IPS-18c (cell line): ENCODE measurements around the gene LRCH4.

ENCODE experiments used
- H3K4me3 ChIP-seq: 2 replicates; pipeline ENCODE4 v1.7.0; 2013; ENCODE audit warnings: low read depth, mild to moderate bottlenecking, low read length, moderate library complexity; ENCODE audit not compliant: insufficient read depth
- H3K9me3 ChIP-seq: one replicate; pipeline ENCODE4 v1.6.1; 2013; ENCODE audit warnings: mild to moderate bottlenecking, low read length, moderate library complexity; ENCODE audit not compliant: control insufficient read depth, insufficient read depth

The LRCH4 gene

DNA sequence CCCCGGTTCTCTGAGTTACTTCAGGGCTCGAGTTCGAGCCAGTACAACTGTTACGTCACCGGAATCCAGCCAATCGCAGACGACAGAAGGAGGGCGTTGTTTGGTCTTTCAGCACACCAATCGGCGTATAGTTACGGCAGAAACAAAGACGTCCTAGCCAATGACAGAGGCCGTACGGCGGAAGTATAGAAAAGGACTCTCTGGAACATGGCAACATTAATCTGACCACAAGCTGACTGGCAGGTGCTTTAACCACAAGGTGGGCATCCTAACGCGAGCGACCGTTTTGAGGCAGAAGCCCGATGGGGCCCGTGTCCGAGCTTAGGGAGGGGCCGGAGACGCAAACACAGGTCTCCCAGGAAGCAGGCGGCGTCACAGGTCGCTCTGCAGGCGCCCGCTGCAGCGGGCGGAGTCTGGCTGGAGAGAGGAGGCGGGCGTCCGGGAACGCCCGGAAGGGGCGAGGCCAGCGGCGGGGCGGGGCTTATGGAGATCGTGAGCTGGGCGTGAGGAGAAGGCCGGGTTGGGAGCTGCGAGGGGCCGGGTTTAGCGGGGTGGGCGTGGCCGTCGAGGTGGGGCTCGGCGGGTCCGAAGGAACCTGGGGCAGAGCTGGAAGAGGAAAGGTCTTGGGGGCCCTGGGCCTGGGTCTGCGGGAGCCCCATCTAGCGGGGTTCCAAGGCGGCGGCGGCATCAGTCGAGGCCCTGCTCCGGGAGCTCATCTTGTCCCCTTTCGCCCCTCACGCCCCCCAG is 26.2 kb upstream of the LRCH4 start, which contains the start of gene MOSPD3:
MOSPD3 (plus strand) TSS at position 558 of the 747 bp plus-strand sequence. CDS start 252 bp downstream, outside the sequence.
- Histone ChIP-seq H3K9me3 (no peaks in the 10 kb centered on the region), H3K4me3 (peak within 1 kb of the TSS; percentile 93)

GRCh38 chr7:100609958-100610357 is 24.0 kb upstream of the LRCH4 start:
- Histone ChIP-seq H3K4me3 (no peak overlapping the region), H3K9me3 (no peaks in the 10 kb centered on the region)

DNA sequence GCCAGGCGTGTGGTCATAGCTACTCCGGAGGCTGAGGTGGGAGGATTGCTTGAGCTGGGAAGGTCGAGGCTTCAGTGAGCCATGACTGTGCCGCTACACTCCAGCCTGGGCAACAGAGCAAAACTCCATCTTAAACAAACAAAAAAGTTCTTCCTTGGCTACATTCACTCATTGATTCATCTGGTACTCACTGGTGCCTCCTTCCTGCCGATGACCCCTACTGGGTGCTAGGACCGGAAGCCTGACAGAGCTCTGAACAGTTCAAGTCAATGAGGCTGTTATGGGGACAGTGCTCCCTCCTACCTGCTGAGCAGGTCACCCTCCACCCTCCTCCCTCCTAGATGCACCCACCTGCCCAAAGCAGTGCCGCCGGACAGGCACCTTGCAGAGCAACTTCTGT is 21.2 kb upstream of the LRCH4 start:
- Histone ChIP-seq H3K4me3 (no peak overlapping the region), H3K9me3 (no peaks in the 10 kb centered on the region)

DNA sequence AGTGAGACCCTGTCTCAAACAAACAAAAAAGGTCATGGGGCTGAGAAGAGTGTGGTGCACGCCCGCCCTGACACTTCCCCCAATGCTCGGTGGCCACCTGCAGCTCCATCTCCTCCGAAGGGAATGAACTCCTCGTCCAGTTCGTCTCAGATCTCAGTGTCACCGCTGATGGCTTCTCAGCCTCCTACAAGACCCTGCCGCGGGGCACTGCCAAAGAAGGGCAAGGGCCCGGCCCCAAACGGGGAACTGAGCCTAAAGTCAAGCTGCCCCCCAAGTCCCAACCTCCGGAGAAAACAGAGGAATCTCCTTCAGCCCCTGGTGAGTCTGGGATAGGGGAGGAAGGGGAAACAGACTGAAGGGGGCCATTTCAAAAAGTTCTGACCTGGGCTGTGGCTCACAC is 20.4 kb upstream of the LRCH4 start:
- Histone ChIP-seq H3K9me3 (no peaks in the 10 kb centered on the region), H3K4me3 (no peak overlapping the region)

GRCh38 chr7:100604976-100605911 is 19.3 kb upstream of the LRCH4 start:
- H3K9me3 ChIP-seq: no peaks in the 10 kb centered on the region
- peak overlapping the region; percentile 68 for H3K4me3 ChIP-seq

GRCh38 chr7:100604028-100604975 is 18.4 kb upstream of the LRCH4 start:
- peak overlapping the region; percentile 68 for H3K4me3 ChIP-seq
- H3K9me3 ChIP-seq: no peaks in the 10 kb centered on the region

GRCh38 chr7:100603726-100604027 is 17.7 kb upstream of the LRCH4 start:
- H3K4me3 ChIP-seq: peak overlapping the region; percentile 63
- H3K9me3 ChIP-seq: no peaks in the 10 kb centered on the region

DNA sequence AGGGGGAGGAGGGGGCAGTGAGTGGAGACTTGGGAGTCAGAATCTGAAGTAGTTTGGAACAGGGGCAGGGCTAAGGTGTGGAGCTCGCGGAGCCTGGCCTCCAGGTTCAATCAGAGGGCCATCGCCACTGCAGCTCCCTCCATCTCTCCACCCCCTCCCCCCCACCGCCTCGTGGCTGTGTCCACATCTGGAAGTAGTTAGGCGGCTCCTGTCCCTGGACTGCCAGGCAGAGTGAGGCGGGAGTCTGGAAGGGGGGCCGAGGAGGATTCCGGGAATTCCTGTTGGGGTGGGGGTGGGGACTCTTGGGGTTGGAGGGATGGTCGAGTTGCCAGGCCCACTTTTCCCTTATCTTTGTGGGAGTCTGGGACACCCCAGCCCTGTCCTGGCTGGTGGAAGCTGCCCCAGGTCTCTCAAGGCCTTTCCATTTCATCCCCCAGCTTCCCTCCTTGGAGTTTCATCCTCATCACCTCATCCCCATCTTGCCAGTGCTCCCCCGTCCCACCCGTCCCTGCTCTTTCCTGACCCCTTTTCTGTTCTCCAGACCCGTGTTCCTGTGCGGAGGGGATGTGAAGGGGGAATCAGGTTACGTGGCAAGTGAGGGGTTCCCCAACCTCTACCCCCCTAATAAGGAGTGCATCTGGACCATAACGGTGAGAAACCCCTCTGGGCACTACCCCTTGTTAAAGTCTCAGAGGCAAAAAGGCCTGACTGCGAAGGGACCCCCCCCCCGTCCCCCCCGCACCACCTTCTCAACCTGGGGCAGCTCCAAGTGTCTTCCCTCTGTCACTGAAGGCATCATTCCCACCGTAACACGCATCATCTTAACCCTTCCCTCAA is 17.2 kb upstream of the LRCH4 start:
- no peaks in the 10 kb centered on the region for H3K9me3 ChIP-seq
- H3K4me3 ChIP-seq: peak overlapping the region; percentile 63

DNA sequence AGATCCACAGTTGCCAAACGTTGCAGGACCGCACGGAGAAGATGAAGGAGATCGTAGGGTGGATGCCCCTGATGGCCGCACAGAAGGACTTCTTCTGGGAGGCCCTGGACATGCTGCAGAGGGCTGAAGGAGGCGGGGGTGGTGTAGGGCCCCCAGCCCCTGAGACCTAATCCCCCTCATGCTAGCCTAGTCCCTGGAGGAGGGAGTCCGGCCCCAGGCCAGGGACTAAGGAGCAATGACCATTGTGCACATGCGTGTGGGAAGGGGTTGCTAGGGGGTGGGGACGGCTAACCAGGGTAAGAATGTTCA is 14.8 kb upstream of the LRCH4 start:
- H3K4me3 ChIP-seq: no peak overlapping the region; the same call in 1 of the 2 replicates
- H3K9me3 ChIP-seq: no peaks in the 10 kb centered on the region

DNA sequence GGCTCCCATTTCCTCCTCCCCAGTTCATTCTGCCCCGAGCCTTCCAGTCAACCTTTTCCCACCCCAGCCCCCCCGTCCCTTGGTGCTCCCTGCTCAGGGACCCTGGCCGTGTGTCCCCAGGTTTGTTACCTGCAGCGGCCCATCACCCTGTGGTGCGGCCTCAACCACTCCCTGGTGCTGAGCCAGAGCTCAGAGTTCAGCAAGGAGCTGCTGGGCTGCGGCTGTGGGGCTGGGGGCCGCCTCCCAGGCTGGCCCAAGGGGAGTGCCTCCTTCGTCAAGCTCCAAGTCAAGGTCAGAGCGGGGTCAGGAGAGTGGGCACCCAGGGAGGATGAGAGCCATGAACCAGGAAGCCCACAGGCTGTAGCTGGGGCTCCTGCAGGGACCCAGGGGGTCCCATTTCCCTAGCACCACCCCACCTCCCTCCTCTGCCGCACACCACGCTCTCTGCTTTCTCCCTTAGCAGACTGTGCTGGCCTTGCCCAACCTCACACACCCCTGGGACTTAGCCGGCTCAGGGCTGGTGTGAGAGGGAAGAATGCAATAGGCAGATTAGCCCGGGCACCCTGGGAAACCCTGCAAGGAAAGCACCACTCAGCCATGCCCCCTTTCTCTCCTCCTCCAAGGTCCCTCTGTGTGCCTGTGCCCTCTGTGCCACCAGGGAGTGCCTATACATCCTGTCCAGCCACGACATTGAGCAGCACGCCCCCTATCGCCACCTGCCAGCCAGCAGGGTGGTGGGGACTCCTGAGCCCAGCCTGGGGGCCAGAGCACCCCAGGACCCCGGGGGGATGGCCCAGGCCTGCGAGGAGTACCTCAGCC is 14.2 kb upstream of the LRCH4 start:
- Histone ChIP-seq H3K4me3 (no peak overlapping the region; the same call in 1 of the 2 replicates), H3K9me3 (no peaks in the 10 kb centered on the region)

- no peak overlapping the region for H3K4me3 ChIP-seq
- H3K9me3 ChIP-seq: no peaks in the 10 kb centered on the region
These were observed 12.5 kb upstream of the LRCH4 start for GRCh38 chr7:100598425-100598824.

DNA sequence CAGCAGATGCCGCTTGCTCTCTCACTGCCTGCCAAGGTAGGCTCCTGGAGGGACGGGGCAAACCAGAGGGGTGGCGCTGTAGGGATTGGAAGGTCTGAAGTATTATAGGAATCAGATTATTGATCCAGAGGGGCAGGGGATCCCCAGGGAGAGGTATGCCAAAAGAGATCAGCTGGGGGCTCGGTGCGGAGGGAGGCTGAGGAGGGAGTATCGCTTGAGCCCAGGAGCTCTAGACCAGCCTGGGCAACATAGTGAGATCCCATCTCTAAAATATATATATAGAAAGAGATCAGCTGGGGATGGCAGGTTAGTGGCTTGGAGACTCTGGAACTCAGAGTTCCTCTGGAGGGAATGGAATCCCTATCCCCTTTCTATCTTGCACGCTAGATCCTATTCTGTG is 9.3 kb upstream of the LRCH4 start:
- Histone ChIP-seq H3K4me3 (no peak overlapping the region), H3K9me3 (no peaks in the 10 kb centered on the region)

- Histone ChIP-seq H3K9me3 (no peaks in the 10 kb centered on the region), H3K4me3 (no peak overlapping the region)
These were observed 5.7 kb upstream of the LRCH4 start for GRCh38 chr7:100591596-100591995.

DNA sequence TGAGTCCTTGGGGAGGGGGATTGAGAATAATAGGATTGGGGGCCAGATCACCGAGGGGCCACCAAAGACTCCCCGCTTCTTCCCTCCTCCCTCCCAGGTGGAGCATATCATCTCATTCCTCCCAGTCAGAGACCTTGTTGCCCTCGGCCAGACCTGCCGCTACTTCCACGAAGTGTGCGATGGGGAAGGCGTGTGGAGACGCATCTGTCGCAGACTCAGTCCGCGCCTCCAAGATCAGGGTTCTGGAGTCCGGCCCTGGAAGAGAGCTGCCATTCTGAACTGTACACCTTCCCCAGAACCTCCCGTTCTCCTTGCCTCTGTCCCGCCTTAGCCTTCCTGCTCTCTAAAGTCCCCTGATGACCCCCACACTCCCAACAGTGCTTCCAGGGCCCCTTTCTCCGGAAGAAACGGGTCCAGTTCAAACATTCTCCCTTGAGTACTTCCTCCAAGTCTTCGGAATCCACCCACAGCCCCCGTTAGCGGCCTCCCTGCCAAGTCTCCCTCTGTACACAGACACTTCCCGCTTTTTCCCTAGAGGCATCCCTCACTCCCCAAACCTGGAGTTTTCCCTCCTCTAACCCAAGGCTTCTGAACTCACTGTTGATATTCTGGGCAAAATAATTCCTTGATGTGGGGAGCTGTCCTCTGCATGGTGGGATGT is 4.3 kb upstream of the LRCH4 start:
- no peak overlapping the region; the same call in 1 of the 2 replicates for H3K4me3 ChIP-seq
- H3K9me3 ChIP-seq: no peaks in the 10 kb centered on the region

DNA sequence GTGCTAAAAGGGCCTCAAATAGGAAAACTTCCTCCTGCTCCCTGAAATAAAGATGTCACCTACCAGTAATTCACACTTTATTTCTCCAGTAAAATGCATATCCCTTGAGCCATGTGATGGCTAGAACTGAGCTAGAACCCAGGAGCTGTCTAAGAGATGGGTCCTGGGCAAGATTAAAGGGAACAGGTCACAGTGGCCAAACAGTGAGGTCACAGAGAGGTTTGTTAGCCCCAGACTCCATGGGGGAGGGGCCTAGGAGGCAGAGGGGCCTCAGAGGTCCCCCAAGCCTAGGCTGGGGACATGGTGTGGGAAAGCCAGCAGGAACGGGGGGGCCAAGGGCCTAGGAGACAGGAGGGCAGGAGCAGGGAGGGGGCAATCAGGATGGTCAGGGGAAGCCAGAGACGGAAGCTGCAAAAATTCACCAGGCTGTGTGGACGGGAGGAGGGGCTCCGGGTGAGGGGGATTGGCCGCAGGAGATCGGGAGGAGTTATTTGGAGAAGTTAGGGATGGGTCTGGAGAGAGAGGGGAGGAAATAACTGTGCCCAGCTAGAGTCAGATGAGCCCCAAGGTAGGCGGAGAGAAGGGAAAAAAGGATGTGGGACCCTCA is 3.5 kb upstream of the LRCH4 start:
- Histone ChIP-seq H3K9me3 (no peaks in the 10 kb centered on the region), H3K4me3 (no peak overlapping the region; the same call in 1 of the 2 replicates)
